GM18498 (cell line): ENCODE measurements around the gene CDK14.

ENCODE experiments used
- ATAC-seq: cut with Tn5 transposase; IDR thresholded peaks from one replicate; pipeline ENCODE4 v1.9.1; 2021; ENCODE audit warnings: mild to moderate bottlenecking, moderate library complexity; ENCODE audit not compliant: unreplicated experiment

Gene CDK14

DNA sequence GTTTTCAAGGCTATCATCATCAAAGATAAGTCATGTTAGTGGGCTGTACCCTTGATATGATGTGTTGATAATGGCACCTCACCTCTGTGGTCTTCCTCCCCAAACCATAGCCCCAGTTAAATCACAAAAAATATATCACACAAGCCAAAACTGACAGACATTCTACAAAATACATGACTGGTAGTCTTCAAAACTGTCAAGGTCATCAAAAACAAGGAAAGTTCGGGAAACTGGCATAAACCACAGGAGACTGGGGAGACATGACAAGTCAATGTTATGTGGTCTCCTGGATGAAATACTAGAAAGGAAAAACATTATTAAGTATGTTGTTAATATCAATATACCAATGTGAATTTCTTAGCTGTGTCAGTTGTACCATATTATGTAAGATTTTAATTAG, 388.6 kb downstream of the CDK14 start:
- no peak for ATAC-seq

DNA sequence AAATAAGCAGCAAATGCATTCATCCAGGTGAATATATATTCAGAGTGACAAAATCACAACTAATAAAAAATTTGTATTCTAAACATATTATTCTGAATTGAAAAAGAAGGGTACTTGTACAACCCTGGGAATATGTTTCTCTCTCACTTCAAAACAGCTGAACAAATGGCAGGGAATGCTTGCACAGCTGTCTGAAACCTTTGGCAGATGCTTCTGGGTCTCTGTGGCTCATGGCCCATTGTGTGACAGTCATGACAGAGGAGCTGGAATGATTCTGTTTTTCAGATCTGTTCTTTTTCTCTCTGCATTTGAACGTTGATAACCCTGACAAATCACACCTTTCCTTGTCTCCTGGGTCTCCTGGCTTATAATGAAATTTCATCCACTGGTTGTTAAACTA, 392.4 kb downstream of the CDK14 start:
- ATAC-seq = no peak

DNA sequence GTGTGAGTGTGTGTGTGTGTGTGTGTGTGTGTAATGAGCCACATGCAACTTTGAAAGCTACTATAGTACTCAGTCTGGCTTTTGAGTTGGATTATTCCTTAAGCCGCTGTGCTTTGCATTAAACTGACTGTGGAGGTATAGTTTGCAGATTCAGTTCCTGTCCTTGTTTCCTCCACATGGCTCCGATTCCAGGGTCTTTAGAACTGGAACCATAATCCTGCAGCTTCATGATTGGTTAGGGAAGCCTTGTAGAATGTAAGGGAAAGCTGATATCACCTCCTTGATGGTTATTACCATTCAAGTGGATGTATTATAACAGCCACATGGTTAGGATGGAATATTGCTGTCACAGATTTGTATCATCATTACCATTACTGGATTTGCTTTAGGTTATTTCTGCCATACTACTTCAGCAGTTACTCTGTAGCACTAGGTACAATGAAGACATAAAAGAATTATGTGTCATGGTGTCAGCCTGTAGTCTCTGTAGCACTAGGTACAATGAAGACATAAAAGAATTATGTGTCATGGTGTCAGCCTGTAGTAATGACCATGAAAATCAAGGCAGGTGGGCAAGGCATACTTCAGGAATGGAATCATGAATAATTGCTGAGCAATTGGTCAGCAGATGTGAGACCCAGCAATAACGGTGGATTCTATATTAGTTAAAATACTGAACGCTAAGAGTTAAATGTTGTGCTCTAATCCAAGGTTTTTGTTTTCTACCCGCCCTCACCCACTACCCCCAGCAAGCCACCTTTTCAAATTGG, 393.1 kb downstream of the CDK14 start:
- ATAC-seq = no peak

DNA sequence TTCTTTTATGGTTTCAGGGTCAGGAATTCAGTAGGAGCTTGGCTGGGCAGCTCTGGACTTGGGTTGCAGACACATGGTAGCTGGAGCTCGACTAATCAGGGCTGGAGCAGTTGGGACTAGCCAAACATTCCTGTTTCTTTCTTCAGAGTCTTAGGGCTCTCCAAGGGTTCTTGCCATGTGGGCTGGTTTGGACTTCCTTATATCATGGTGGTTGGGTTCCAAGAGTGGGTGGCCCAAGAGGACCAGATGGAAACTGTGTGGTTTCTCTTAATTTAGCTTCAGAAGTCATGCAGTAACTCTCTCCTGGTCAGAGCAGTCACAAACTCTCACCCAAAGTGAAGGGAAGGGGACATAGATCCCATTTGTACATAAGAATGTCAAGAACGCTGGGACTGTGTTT, 398.0 kb downstream of the CDK14 start:
- ATAC-seq = no peak

DNA sequence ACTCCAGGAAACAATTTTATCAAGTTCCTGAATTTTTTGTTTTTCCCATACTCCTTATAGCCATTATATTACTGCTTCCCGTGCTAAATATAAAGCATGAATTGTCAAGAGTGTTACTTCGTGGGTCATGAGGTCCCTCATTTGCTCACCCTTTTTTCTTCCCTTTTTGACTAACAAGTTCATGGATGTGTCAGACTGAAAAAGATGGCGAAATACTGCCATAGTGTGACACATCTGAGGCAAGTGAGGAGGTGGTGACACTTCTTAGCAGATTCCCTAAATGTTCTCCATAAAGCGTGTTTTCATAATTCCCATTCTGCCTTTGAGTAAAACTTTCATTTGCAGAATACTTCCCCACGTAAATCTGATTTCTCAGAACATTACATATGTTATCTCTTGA, 398.5 kb downstream of the CDK14 start:
- no peak for ATAC-seq

DNA sequence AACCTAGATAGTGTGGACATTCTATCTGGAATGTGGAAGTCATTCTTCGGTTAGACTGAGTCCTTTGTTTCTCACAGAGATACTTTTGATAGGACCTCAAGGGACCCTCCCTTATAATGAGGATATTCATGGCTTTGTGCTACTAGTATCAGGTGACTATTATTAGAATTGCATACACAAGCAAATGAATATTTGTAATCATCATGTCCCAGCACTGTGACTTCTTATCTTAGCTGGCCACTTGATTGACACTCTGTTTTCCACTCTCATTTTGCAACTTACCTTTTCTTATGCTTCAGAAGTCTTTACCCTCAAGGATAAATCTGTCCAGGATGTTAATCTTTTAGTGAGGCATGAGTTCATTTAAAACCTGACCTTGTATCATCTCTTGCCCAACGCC, 399.9 kb downstream of the CDK14 start:
- ATAC-seq = no peak

DNA sequence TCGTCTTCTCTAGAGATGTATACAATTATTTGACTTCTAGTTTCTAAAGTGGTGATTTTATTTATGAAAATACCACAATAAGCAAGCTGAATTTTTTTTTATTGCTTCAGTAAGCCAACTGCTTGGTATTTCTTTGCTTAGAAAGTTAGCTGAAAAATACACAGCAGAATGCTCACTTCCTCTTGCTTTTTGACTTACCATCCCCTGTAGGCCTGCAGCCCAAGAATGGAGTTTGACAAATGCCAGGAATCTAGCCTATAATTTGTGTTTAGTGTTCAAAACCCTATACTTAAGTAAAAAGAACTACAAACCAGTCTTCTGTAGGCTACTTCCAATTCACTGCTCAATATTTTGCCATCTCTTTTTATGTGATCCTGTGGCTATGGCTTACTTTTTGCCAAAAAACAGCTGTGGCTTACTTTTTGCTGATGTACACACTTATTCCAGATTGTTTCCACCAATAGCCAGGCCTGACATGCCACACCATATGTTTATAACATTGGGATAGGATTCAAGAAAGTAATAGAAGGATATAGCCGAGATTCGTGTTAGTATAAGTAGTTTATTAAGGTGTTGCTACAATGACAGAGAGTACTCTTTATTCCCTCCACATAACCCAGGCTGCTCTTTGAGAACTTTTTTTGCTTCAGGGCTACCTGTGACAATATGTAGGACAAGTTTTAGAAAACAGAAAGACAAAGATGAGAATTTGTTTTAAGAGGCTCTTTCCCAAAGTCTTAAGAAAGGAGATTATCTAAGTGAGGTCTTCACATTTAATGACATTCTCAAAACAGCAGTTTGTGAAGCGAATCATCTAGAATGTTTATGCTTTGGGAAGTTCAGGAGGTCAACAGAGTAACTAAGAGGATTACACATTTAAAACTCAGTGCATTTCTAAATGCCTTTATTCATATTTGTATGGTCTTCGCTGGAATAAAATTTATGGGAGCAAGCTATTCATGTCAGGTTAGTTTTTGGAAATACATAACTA, 404.2 kb downstream of the CDK14 start:
- no peak for ATAC-seq

DNA sequence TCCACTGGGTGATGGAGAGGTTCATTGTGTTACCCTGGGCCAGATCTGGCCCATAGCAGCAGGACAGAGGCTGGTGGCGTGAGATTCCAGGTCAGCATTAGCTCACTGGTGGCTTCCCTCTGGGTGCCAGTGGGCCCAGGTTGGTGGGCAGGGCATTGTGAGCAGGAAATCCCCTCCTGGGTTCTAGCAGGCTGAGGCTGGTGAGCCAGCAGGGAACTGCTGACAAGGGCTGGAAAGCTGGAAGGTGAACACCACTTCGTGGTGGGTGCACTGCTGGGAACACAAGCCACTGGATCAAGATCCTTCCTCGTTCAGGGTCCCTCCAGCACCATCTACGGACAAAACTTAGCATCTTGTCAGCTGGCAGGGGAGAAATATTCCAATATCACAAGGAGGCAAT, 408.9 kb downstream of the CDK14 start:
- ATAC-seq = no peak

DNA sequence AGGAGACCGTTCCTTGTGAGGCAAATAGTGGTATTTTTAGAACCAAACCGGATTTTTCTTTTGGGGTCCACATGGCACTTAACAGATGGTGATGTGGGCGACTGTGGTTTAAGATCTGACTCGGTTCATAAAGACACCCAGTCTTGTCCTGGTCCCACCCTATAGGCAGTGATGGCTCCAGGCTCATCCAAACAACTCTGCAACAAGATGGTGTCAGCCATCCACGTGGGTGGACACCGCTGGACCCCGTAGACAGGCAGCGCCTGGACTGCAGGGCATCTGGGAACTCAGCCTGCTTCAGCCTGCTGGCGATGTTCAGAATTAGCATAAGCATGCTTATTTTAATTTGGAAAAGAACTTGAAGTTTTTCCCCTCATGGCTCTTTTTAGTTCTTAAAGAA, 409.7 kb downstream of the CDK14 start:
- ATAC-seq = no peak

DNA sequence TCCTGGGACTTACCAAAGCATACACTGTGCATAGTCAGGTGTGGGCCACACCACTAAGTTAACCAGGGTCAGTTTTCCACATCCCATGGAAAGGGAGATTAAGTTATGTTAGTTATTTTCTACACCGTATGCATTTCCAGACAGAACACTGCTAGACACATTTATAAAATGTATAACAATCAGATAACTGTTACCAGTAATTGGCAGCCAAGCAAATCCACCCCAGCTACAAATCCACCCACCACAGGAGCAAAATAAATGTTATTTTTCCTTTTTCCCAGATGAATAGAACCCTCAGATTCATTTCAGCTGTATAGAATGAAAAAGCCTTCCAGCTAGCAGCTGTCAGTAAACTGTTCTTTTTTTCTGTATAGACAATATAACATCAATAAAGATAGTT, 411.2 kb downstream of the CDK14 start:
- ATAC-seq = no peak

DNA sequence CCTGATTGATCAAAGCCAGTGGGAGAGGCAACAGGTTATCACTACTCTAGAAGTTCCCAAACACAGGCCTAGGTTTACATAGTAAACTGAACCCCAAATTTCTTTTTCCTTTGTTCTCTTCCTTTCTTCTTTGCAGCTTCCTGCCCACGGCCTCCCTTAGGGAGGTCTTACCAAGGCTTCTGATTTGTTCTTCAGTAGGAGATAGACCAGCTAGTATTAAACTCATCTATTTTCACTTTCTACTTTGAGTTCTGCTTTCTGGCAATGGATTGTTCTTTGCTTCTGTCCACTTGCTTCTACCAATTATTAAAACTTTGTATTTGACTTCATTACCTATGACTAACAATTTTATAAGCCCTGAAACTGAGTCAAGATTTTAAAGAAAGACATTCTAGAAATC, 417.0 kb downstream of the CDK14 start:
- ATAC-seq = no peak

DNA sequence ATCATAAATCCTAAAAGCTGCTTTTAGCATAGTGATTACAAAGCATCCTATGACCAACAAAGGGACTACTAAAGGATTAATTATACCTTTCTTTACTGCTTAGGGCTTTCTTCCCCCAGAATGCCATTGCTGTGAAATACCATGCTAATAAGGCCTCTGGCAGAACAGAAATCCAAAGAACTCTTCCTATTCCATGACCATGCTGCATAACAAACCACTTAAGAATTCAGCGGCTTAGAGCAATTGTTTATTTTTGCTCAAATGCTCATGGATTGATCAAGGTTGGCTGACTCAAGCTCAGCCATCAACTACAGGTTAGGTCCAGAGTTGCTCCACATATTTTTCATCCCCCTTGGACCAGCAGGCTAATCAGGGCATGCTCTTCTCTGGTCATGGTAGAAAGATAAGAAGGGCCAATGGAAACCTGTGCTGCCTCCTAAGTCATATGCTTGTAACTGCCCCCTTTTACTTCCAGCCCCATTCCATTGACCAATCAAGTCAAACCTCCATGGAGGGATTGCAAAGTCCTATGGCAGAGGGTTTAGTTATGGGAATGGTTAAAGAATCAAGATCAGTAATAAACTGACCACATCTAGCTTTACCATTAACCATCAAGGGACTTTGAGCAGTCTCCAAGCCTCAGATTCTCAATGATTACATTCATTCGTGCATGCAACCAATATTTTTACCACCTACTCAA, 423.7 kb downstream of the CDK14 start:
- no peak for ATAC-seq

DNA sequence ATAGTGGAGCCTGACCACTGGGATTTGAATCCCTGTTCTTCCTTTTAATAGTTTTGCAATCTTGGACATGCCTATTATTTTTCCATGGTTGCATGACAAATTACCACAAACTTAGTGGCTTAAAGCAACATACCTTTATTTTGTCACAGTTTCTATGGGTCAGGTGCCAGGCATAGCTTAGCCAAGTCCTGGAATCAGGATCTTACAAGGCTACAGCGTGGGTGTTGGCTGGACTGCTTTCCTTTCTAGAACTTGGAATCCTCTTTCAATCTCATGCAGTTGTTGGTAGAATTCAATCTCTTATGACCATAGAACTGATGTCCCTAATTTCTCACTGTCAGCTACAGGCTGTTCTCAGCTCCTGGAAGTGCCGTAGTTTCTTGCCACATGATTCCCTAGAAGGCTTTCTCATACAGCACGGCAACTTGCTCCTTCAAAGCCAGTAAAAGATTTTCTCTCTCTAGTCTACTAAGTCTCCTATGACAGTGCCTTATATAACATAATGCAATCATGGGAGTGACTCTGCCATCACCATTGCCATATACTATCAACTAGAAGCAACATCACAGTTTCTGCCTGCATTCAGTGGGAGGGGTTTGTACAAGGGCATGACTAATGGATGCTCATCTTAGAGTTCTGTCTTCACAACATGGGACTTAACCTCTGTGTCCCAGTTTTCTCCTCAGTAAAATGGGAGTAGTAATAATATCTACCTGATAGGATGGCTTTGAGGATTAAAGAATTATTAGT, 424.7 kb downstream of the CDK14 start:
- ATAC-seq = no peak

DNA sequence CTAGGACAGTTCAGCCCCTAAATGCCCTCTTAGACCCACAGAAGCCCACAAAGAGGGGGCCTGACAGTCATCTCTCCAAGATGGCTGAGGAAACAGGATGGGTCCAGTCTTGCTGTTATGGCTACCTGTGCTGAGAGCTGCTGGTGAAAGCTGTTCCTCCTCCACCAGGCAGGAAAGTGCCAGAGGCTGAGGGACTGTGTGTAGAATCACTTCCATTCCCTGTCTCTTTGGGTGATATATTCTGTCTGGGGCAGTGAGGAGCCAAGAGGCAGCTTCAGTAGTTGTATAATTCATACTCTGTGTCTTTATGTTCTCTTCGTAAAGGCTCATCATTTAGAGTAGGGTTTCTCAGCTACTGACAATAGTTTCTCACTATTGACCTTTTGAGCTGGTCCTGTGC, 425.8 kb downstream of the CDK14 start:
- ATAC-seq = no peak

DNA sequence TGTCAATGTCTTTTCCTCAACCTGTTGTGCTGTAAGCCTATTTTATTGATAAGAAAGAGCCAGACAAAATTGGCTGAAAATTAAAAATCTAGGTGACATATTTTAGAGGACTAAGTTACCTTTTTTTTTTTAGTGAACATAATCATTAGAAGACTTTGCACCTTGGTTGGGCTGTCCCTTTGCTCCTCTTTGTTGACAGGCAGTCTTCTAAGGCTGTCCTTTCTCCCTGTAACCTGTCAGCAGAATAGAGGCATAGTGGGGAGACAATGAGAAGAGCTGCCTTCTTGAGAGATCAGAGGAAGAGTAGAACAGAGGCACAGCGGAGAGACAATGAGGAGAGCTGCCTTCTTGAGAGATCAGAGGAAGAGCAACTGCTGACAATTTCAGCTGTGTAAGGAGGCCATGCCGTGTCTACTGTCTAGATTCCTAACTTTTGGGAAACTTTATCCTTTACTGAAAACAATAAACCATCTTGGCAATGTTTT, 429.8 kb downstream of the CDK14 start:
- no peak for ATAC-seq

DNA sequence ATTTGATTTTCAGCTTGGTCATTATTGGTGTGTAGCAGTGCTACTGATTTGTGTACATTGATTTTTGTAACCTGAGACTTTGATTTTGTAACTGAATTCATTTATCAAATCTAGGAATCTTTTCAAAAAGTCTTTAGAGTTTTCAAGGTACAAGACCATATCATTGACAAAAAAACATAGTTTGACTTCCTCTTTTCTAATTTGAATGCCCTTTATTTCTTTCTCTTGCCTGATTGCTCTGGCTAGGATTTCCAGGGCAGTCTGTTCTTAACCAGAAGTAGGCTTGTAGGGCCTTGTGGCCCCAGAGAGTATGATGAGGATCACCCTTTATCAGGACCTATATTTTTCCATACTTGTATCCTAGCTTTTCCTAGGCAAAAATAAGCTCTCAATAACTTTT, 433.6 kb downstream of the CDK14 start:
- ATAC-seq = no peak

DNA sequence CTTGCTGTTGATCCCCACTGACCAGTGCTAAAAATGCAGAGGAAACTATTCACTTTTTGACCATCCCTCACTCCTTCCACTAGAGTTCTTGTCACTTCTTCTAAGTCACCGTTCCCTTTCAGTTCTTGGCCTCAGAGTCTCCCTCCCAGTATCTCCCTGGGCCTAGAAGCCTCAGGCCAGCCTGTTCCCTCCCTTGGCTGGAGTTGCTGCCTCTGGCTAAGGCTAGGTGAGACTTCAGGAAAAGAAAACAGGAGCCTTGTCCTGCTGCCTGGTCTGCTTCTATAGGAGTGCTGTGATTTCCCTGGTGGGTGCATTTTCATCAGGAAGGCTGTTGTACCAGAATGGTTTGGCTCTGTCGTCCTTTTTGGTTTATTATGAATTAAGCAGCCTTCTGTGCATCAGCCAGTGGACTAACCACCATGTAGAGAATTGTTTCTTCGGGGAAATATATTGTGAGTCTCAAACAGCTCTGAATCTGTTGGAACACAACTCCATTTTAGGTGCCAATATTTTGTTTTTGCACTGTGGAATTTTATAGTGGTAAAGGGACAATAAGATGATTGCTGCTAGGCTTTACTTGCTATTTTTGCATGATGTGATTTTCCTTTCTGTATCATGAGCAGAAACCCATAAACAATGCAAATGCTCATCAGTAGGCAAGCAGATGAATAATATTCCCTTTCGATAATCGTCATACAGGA, 434.7 kb downstream of the CDK14 start:
- no peak for ATAC-seq

DNA sequence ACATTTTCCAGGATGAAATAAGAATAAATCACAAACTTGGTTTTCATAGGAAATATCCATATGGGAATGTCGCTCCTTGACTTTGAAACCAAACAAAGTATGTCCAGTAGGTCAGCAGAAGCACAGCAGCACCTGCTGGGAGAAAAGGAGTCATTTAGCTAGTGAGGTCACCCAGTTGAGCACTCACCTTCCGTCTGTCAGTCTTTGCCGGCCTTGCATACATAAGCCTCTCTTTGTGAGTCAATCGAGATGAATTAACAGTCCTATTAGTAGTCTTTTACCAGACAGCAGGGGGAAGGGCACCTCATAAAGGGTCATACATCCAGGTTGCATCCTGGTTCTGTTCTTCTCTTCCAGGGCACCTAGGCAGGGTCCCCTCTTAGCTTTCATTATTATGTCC, 435.6 kb downstream of the CDK14 start:
- no peak for ATAC-seq

DNA sequence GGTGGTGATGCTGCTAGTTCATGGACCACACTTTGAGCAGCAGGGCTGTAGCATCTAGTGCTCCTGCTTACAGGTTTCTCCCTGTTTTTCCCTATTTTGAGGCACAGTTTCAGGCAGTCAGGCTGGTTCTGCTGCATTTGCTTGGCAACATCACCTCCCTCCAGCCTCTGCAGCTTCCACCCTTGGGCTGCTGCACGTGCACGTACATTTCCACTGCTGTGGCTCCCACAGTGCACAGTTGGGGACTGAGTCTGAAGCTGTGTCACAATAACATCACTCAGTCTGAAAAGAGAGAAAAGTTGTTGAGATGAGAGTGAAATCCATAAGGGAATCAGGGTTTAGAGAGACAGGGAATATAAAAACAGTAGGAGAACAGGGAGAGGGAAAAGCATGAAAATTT, 437.5 kb downstream of the CDK14 start:
- ATAC-seq = no peak
